NCI-H510A (cell line): ENCODE results near the gene DHRS4.
"Not testable (repeated sequence)": the region's sequence is repeated elsewhere in the genome, so short reads cannot be mapped to it uniquely, and the experiment has no call there.

Source experiments
- DNase-seq: peaks from one replicate; lab custom pipeline; 2025; lab: John Stamatoyannopoulos, UW

DHRS4 gene

GRCh38 chr14:23941230-23941629 is 12.3 kb upstream of the DHRS4 start:
- DNase-seq, result no peak

DNA sequence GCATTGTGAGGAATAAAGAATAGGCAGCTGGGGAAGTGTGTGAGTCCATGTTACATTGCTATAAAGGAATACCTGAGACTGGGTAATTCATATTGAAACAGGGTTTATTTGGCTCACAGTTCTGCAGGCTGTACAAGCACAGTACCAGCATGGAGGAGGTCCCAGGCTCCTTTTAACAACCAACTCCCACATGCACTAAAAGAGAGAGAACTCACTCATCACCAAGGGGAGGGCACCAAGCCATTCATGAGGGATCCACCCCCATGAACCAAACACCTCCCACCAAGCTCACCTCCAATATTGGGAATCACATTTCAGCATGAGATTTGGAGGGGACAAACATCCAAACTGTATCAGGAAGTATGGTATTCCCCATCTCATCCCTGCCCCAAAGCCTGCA is 11.9 kb upstream of the DHRS4 start:
- DNase-seq, result no peak

DNA sequence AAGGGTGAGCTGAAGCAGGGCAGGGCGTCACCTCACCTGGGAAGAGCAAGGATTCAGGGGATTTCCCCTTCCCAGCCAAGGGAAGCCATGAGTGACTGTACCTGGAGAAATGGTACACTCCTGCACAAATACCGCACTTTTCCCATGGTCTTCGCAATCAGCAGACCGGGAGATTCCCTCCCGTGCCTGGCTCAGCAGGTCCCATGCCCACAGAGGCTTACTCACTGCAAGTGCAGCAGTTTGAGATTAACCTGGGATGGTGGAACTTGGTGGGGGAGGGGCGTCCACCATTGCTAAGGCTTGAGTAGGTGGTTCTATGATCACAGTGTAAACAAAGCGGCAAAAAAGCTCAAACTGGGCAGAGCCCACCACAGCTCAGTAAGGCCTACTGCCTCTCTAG is 11.0 kb upstream of the DHRS4 start:
- DNase-seq, result no peak

- not testable (repeated sequence) for DNase-seq
These were observed 4.5 kb upstream of the DHRS4 start for GRCh38 chr14:23949069-23949468.

DNA sequence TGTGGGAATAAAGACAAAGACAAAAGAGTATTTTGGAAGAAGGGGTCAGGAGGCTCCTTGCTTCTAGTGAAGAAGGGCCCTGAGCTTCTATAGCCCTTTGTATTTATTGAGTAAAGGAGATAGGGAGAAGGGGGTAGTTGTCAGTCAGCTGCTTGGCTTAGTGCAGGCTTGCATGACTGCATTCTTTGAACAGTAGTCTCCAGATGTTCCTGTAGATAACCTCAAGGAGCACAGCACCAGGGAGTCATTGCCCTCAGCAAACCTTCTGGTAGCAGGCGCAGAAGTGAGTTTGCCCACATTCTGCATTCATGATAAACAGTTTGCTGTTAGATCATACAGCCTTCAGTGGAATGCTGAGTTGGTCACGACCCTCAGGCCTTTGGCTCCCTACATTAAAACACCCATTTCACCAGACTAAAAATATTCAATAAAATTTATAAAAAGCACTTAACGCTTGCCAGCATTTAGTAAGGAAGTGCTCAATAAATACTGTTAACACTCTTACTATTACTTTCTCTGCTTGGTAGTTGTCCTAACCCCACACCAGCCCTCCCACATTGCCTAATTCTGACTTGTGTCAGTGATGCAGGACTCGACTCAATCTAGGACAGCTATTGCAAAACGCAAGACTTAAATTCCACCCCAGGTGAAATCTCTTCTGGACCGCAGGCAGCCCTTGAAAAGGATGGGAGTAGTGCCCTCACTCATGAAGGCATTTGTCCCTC is 3.0 kb upstream of the DHRS4 start:
- DNase-seq, result no peak

DNA sequence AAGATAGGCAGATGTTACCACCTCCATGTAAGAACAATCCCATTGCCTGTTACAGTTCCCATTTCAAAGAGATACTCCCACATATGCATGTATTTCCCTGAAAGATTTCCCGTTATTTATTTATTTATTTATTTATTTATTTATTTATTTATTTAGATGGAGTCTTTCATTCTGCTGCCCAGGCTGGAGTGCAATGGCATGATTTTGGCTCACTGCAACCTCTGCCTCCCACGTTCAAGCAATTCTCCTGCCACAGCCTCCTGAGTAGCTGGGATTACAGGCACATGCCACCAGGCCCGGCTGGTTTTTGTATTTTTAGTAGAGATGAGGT is 2.5 kb upstream of the DHRS4 start:
- not testable (repeated sequence) for DNase-seq

GRCh38 chr14:23951590-23952201 is 1.9 kb upstream of the DHRS4 start:
- no peak for DNase-seq

GRCh38 chr14:23953116-23953463 is 480 bp upstream of the DHRS4 start:
- not testable (repeated sequence) for DNase-seq

- DNase-seq, result not testable (repeated sequence)
These were observed 677 bp downstream of the DHRS4 start for GRCh38 chr14:23954279-23954614.

GRCh38 chr14:23954965-23955364 is 1.4 kb downstream of the DHRS4 start:
- DNase-seq, result not testable (repeated sequence)

- DNase-seq, result not testable (repeated sequence)
These were observed 2.2 kb downstream of the DHRS4 start for GRCh38 chr14:23955811-23956210.

DNA sequence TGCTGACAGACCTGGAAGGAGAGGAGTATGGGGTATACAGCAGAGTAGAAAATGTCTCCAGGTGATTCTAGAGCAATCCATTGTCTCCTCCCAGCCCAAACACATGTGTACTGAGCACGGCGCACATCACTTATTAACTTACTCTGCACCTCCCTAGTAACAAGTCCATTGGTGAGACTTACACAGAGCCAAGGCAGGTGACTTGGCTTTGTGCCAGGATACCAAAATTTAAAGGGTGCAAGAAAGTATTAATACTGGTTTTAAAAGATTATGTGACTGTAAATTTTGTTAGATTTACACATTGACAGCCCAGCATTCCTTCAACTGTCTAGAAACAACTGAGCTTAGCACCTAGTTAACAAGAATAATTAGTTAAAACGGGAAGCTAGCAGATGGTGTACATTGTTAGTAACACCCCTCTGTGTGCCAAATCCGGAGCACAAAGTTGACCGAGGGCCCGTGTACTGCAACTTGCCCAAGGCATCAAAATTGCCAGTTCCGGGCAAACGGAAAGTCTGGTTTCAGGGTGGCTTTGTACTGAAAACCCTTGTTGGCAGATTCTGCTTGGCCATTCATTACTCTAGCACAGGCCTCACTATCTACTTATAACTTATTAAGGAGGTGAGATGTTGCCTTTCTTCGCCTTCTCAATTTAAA is 4.5 kb downstream of the DHRS4 start:
- not testable (repeated sequence) for DNase-seq

DNA sequence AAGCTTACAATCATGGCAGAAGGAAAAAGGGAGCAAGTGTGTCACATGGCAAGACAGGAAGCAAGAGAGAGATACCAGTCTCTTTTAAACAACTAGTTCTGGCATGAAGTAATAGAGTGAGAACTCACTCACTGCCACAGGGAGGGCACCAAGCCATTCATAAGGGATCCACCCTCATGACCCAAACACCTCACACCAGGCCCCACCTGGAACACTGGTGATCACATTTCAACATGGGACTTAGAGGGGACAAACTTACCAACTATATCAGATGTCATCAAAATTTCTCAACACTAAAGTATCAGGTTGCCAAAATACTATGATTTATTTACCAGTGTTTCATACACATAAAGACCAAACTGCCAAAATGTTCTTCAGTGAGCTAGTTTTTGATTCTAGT is 7.3 kb downstream of the DHRS4 start:
- DNase-seq, result not testable (repeated sequence)

DNA sequence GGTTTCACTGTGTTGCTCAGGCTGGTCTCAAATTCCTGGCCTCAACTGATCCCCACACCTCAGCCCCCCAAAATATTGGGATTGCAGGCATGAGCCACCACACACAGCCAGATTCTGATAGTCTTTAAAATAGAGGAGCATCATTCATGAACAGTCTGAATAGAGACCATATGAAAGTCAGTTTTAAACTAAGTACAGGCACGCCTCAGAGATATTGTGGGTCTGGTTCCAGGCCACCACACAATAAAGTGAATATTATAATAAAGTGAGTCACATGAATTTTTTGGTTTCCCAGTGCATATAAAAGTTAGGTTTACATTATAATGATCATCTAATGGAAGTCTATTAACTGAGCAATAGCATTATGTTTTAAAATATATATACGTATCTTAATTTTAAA is 8.1 kb downstream of the DHRS4 start:
- DNase-seq, result not testable (repeated sequence)

DNA sequence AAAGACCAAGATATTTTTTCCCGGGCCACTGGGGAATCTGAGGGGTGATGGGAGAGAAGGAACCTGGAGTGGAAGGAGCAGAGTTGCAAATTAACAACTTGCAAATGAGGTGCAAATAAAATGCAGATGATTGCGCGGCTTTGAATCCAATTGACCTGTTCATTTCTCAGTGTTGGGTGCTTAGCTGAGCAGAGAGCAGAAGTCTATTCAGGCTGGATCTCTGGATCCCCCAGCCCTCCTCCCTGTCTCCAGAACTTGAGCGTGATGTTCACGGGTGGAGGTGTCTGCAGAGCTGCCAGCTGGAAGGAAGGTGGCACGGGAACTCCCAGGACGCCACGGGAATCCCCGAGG is 15.5 kb downstream of the DHRS4 start:
- not testable (repeated sequence) for DNase-seq

- DNase-seq, result not testable (repeated sequence)
These were observed 16.1 kb downstream of the DHRS4 start for GRCh38 chr14:23969481-23970282.

- not testable (repeated sequence) for DNase-seq
These were observed 16.7 kb downstream of the DHRS4 start for GRCh38 chr14:23970283-23970659.

- DNase-seq, result not testable (repeated sequence)
These were observed 19.6 kb downstream of the DHRS4 start for GRCh38 chr14:23973178-23973577.

GRCh38 chr14:23974041-23974440 is 20.5 kb downstream of the DHRS4 start:
- DNase-seq, result not testable (repeated sequence)

DNA sequence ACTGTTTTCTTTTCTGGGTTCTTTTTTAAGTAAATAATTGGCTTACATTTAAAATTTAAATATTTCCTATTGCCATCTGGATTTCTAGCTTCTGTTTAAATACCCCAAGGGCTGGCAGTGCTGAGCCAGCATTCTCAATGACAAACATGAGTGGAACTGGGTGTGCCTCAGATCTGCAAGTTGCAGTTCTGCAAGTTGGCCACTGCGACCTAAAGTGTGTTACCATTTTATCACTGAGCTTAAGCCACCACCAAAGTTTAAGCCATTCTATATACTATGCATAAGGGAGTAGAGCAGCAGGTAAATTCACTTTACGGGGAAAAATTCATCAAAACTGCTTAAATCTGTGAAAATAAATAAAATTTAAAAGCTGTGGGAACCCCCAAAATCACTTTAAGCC is 23.6 kb downstream of the DHRS4 start:
- not testable (repeated sequence) for DNase-seq

DNA sequence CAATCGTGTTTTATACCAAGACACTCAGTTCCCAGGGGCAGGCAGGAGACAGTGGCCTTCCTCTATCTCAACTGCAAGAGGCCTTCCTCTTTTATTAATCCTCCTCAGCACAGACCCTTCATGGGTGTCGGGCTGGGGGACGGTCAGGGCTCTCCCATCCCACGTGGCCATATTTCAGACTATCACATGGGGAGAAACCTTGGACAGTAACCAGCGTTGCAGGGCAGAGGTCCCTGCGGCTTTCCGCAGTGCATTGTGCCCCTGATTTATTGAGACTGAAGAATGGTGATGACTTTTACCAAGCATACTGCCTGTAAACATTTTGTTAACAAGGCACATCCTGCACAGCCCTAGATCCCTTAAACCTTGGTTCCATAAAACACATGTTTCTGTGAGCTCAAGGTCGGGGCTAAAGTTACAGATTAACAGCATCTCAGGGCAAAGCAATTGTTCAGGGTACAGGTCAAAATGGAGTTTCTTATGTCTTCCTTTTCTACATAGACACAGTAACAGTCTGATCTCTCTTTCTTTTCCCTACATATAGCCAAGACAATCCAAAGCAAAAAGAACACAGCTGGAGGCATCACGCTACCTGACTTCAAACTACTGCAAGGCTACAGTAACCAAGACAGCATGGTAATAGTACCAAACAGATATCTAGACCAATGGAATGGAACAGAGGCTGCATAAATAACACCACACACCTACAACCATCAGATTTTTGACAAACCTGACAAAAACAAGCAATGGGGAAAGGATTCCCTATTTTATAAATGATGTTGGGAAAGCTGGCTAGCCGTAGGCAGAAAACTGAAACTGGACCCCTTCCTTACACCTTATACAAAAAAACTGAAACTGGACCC is 28.6 kb downstream of the DHRS4 start:
- DNase-seq, result not testable (repeated sequence)
